Small intestine (tissue), 7 donors: ENCODE data around the gene KCNH1. TPM values are rescaled to one million over a fixed set of nuclear protein-coding genes. Genes with fewer than 3 reads are reported as not detected.

Experiments used
- DNase-seq, 2 donors: peaks; one replicate each; pipeline versions ENCODE4 v3.0.0 to v3.0.0-alpha.2; 2013
- FAIRE-seq: peaks from 2 replicates; lab custom pipeline; 2012; peaks lifted over from hg19 to GRCh38; lab: Jason Lieb, UNC
- H3K27ac ChIP-seq, 3 donors: one replicate each; pipeline ENCODE4 v1.5.1; 2013; ENCODE audit warnings: low read length in 2 of 3, mild to moderate bottlenecking in 2 of 3, control low read depth in 1 of 3, inconsistent platforms in 1 of 3, low read depth in 1 of 3, moderate library complexity in 1 of 3
- H3K27me3 ChIP-seq, 3 donors: one replicate each; pipeline ENCODE4 v1.6.1; 2013; ENCODE audit warnings: low read length in 3 of 3, inconsistent platforms in 1 of 3; ENCODE audit not compliant: control insufficient read depth in 3 of 3, insufficient read depth in 3 of 3
- H3K36me3 ChIP-seq, 3 donors: one replicate each; pipeline ENCODE4 v1.6.1; 2013; ENCODE audit warnings: low read length in 3 of 3, inconsistent platforms in 1 of 3, low read depth in 1 of 3, mild to moderate bottlenecking in 1 of 3, moderate library complexity in 1 of 3; ENCODE audit not compliant: control insufficient read depth in 3 of 3, insufficient read depth in 2 of 3
- H3K4me1 ChIP-seq, 3 donors: one replicate each; pipeline ENCODE4 v1.6.1; 2013; ENCODE audit warnings: low read length in 2 of 3, inconsistent platforms in 1 of 3, low read depth in 1 of 3, mild to moderate bottlenecking in 1 of 3, moderate library complexity in 1 of 3; ENCODE audit not compliant: control insufficient read depth in 3 of 3, insufficient read depth in 2 of 3
- H3K4me3 ChIP-seq, 3 donors: one replicate each; pipeline ENCODE4 v1.5.1; 2013; ENCODE audit warnings: low read length in 3 of 3, control low read depth in 1 of 3, inconsistent platforms in 1 of 3, low read depth in 1 of 3, mild to moderate bottlenecking in 1 of 3, moderate library complexity in 1 of 3
- H3K9me3 ChIP-seq, 2 donors: one replicate each; pipeline ENCODE4 v1.6.1; 2013; ENCODE audit warnings: low read depth in 1 of 2, low read length in 1 of 2; ENCODE audit not compliant: control insufficient read depth in 2 of 2, insufficient read depth in 1 of 2
- whole genome bisulfite sequencing, 3 donors: extraction: QIAGEN DNeasy Blood & Tissue Kit; methylation state at CpG; one replicate each; pipeline ENCODE4 v1.1.7; 2013; 5-methylcytosine and 5-hydroxymethylcytosine counted together
- polyA plus RNA-seq, 4 donors: library from polyadenylated mRNA; stranded (reverse) in 3 of 4; unstranded in 1 of 4; fragments of 200-250 nt in 3 of 4; fragments of 120-200 nt in 1 of 4; gene quantifications; one replicate each; pipeline versions ENCODE4 v1.2.1 to v1.2.3, GENCODE V29; 2013
- donor health status: healthy with polysubstance abuse.
- donor health status: control.
- donor health status: control.
- donor health status: Bipolar disorder and iron deficiency.
- donor health status: healthy.

The KCNH1 gene
- polyA plus RNA-seq, 4 donors = 0.13 to 0.42 TPM; not detected in 2

- no peak for DNase-seq
- Histone ChIP-seq H3K9me3 (no peaks in the 10 kb centered on the region), H3K4me1 (no peaks in the 10 kb centered on the region), H3K4me3 (no peak overlapping the region), H3K36me3 (no peaks in the 10 kb centered on the region), H3K27ac (no peak overlapping the region), H3K27me3 (peaks cover 0 to 2% (median 0%) of the 10 kb centered on the region in 3 donors)
- WGBS, 3 donors = 40 to 76% (median 76%) methylated on average over 2 of the region's 2 CpGs
- no peak for FAIRE-seq
Observed at GRCh38 chr1:210822241-210822640, 311.7 kb downstream of the KCNH1 start.

GRCh38 chr1:210821615-210822014 lies 312.3 kb downstream of the KCNH1 start:
- Histone ChIP-seq H3K4me3 (no peak overlapping the region), H3K9me3 (no peaks in the 10 kb centered on the region), H3K36me3 (no peaks in the 10 kb centered on the region), H3K4me1 (no peaks in the 10 kb centered on the region), H3K27me3 (peaks cover 0 to 2% (median 0%) of the 10 kb centered on the region in 3 donors), H3K27ac (no peak overlapping the region)
- no peak for DNase-seq
- FAIRE-seq = no peak
- WGBS, 3 donors = 54 to 78% (median 61%) methylated on average over 3 of the region's 3 CpGs

GRCh38 chr1:210819266-210819665 lies 314.7 kb downstream of the KCNH1 start:
- Histone ChIP-seq H3K27ac (no peak overlapping the region), H3K27me3 (peaks cover 0 to 2% (median 0%) of the 10 kb centered on the region in 3 donors), H3K36me3 (no peaks in the 10 kb centered on the region), H3K4me1 (no peaks in the 10 kb centered on the region), H3K9me3 (no peaks in the 10 kb centered on the region), H3K4me3 (no peak overlapping the region)
- 62 to 66% (median 65%) methylated on average over 4 of the region's 4 CpGs for WGBS, 3 donors
- FAIRE-seq = no peak
- DNase-seq = no peak

GRCh38 chr1:210817385-210818275 lies 316.3 kb downstream of the KCNH1 start:
- FAIRE-seq = no peak
- Histone ChIP-seq H3K4me3 (no peak overlapping the region), H3K9me3 (no peaks in the 10 kb centered on the region), H3K27me3 (peaks cover 0 to 2% (median 0%) of the 10 kb centered on the region in 3 donors), H3K36me3 (no peaks in the 10 kb centered on the region), H3K4me1 (no peaks in the 10 kb centered on the region), H3K27ac (no peak overlapping the region)
- no peak for DNase-seq
- 54 to 64% (median 63%) methylated on average over 2 of the region's 2 CpGs for WGBS, 3 donors

- H3K36me3 ChIP-seq = no peaks in the 10 kb centered on the region
- DNase-seq (no peak), FAIRE-seq (no peak)
Observed at GRCh38 chr1:210815641-210816550, 318.1 kb downstream of the KCNH1 start.

GRCh38 chr1:210814382-210815123 lies 319.4 kb downstream of the KCNH1 start:
- Histone ChIP-seq H3K9me3 (no peaks in the 10 kb centered on the region), H3K4me1 (no peaks in the 10 kb centered on the region), H3K27ac (no peak overlapping the region), H3K36me3 (no peaks in the 10 kb centered on the region), H3K27me3 (no peaks in the 10 kb centered on the region), H3K4me3 (no peak overlapping the region)
- no peak for FAIRE-seq
- no peak for DNase-seq

More at GRCh38 chr1:210815641-210816550, 318.1 kb downstream of the KCNH1 start:
- H3K4me1 ChIP-seq = no peaks in the 10 kb centered on the region
- H3K4me3 ChIP-seq = no peak overlapping the region
- WGBS, 3 donors = 71 to 74% (median 73%) methylated on average over 13 of the region's 13 CpGs
- H3K27me3 ChIP-seq = no peaks in the 10 kb centered on the region
- H3K27ac ChIP-seq = no peak overlapping the region
- no peaks in the 10 kb centered on the region for H3K9me3 ChIP-seq

GRCh38 chr1:210801501-210801900 lies 332.4 kb downstream of the KCNH1 start:
- no peaks in the 10 kb centered on the region for H3K27me3 ChIP-seq
- no peak overlapping the region for H3K27ac ChIP-seq
- DNase-seq (no peak), FAIRE-seq (no peak)
- H3K4me3 ChIP-seq = no peak overlapping the region
- H3K36me3 ChIP-seq = no peaks in the 10 kb centered on the region
- no peaks in the 10 kb centered on the region for H3K4me1 ChIP-seq
- WGBS, 3 donors = 60 to 93% (median 68%) methylated on average over 4 of the region's 4 CpGs
- H3K9me3 ChIP-seq = no peaks in the 10 kb centered on the region

GRCh38 chr1:210800756-210801155 lies 333.2 kb downstream of the KCNH1 start:
- Histone ChIP-seq H3K4me1 (no peaks in the 10 kb centered on the region), H3K4me3 (no peak overlapping the region), H3K9me3 (no peaks in the 10 kb centered on the region), H3K27ac (no peak overlapping the region), H3K36me3 (no peaks in the 10 kb centered on the region), H3K27me3 (no peaks in the 10 kb centered on the region)
- no peak for FAIRE-seq
- 50 to 63% (median 59%) methylated on average over 3 of the region's 3 CpGs for WGBS, 3 donors
- no peak for DNase-seq
